ENCODE results near the gene MVD. TPM values are rescaled to one million over a fixed set of nuclear protein-coding genes. Genes with fewer than 3 reads are reported as not detected.

MVD gene
- total and polyA plus RNA-seq, 10 donors = 24.1 to 74.9 (median 37.1) TPM

DNA sequence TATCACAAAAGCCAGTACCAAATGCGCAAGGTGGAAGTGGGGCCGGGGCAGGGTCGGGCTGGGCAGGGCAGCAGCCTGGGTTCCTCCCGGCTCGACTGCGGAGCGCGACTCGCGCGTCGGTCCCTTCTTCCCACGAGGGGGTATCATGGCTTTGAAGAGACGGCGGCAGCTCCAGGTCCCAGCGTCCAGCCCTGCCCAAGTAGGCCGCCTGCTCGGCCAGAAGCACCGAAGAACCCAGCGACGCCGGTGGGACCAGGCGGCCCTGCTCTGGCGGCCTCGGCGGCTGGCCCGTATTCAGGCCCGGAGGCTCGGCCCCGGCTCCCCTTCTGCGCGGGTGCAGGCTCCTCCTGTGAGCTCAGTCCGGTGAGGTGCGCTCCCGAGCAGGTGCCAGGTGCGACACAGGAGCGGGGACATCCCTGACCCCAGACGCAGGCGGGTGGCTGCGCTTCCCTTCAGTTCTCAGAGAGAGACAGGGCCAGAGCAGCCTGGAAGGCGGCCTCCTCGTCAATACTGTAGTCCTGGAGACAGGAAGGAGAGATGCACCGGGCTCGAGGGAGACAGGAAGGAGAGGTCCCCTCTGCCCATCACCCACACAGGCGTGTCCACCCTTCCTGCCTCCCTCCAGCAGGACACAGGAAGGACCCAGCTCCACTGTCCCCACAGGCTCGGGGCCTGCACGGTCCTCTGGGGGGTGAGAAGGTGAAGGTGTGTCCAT, 34.4 kb upstream of the MVD start:
- intact Hi-C loops (cut with DNase I; ENCODE audit: low total_unique reads) = no loop called here
- TF ChIP-seq, protein P1, sequence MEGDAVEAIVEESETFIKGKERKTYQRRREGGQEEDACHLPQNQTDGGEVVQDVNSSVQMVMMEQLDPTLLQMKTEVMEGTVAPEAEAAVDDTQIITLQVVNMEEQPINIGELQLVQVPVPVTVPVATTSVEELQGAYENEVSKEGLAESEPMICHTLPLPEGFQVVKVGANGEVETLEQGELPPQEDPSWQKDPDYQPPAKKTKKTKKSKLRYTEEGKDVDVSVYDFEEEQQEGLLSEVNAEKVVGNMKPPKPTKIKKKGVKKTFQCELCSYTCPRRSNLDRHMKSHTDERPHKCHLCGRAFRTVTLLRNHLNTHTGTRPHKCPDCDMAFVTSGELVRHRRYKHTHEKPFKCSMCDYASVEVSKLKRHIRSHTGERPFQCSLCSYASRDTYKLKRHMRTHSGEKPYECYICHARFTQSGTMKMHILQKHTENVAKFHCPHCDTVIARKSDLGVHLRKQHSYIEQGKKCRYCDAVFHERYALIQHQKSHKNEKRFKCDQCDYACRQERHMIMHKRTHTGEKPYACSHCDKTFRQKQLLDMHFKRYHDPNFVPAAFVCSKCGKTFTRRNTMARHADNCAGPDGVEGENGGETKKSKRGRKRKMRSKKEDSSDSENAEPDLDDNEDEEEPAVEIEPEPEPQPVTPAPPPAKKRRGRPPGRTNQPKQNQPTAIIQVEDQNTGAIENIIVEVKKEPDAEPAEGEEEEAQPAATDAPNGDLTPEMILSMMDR (IDR thresholded peaks at IDR 0.05 in 8 of 11, conservative IDR thresholded peaks at IDR 0.05 in 3 of 11) = no peak
- TF ChIP-seq POLR2A (IDR thresholded peaks at IDR 0.05) (no peak), POLR2AphosphoS5 (IDR thresholded peaks at IDR 0.05) (no peak)
- Histone ChIP-seq H3K4me3 (no peak overlapping the region), H3K27me3 (replicated peaks in 1 of 7) (no peaks in the 10 kb centered on the region), H3K9me3 (no peaks in the 10 kb centered on the region), H3K27ac (peak overlapping the region in 3 of 8 donors; percentile 13 to 97 (median 95)), H3K4me1 (peaks cover 39 to 73% (median 62%) of the 10 kb centered on the region in 6 donors), H3K36me3 (peaks cover 0 to 67% (median 46%) of the 10 kb centered on the region in 6 donors)
- DNase-seq = no peak
- WGBS, 5 donors = 88 to 92% (median 89%) methylated on average over 22 to 47 of the region's 47 CpGs

DNA sequence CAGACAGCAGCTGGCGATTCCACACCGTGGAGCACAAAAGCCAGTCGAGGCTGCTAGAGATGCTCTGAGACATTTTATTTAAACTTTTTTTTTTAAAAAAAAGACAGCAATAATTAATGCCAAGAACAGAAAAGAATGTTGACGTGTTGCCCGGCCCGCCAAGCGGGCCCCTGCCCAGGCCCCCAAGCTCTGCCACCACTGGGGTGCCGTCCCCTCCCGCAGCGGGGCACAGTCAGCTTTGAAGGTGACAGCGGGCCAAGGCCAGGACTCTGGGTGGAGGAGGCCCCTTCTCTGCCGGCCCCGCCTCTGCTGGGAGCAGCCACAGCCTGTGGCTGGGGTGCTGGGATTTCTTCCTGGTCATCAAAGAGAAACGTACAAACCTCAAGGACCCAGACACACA, 33.5 kb upstream of the MVD start:
- no peaks in the 10 kb centered on the region for H3K9me3 ChIP-seq
- WGBS, 5 donors = 86 to 89% (median 87%) methylated on average over 14 of the region's 14 CpGs
- no peaks in the 10 kb centered on the region for H3K27me3 ChIP-seq (replicated peaks in 1 of 7)
- intact Hi-C loops (cut with DNase I; ENCODE audit: low total_unique reads) = no loop called here
- H3K27ac ChIP-seq = peak overlapping the region in 1 of 8 donors; percentile 0
- no peak for TF ChIP-seq POLR2A (IDR thresholded peaks at IDR 0.05)
- TF ChIP-seq, protein P1 (IDR thresholded peaks at IDR 0.05 in 8 of 11, conservative IDR thresholded peaks at IDR 0.05 in 3 of 11) = no peak
- no peak for TF ChIP-seq POLR2AphosphoS5 (IDR thresholded peaks at IDR 0.05)
- H3K4me1 ChIP-seq = peaks cover 33 to 73% (median 62%) of the 10 kb centered on the region in 6 donors
- H3K36me3 ChIP-seq = peaks cover 0 to 63% (median 46%) of the 10 kb centered on the region in 6 donors
- no peak for DNase-seq
- no peak overlapping the region for H3K4me3 ChIP-seq

DNA sequence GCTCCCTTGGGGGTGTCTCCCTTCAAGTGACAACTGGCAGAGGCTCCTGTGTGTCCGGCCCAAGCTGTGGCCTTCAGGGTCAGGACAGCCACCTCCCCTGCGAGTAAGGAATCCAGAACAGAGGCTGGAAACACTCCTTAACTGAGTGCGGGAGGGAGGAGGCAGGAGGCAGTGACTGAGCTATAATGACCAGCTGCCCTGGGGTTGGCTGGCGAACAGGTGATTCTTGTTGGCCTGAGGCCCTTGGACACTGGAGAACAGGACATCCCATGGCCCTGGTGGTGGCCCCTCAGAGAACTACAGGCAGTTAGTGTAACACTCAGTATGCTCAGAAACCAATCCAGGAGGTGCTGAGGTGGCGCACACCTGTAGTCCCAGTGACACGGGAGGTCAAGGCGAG, 32.9 kb upstream of the MVD start:
- intact Hi-C loops (cut with DNase I; ENCODE audit: low total_unique reads) = no loop called here
- Histone ChIP-seq H3K27ac (peak overlapping the region in 2 of 8 donors; percentile 11 to 24), H3K36me3 (peaks cover 0 to 63% (median 46%) of the 10 kb centered on the region in 6 donors), H3K9me3 (no peaks in the 10 kb centered on the region), H3K27me3 (replicated peaks in 1 of 7) (no peaks in the 10 kb centered on the region), H3K4me1 (peaks cover 26 to 73% (median 61%) of the 10 kb centered on the region in 6 donors), H3K4me3 (no peak overlapping the region)
- 91 to 95% (median 95%) methylated on average over 6 to 7 of the region's 7 CpGs for WGBS, 5 donors
- no peak for DNase-seq
- TF ChIP-seq POLR2A (IDR thresholded peaks at IDR 0.05) (no peak), POLR2AphosphoS5 (IDR thresholded peaks at IDR 0.05) (no peak)
- TF ChIP-seq, protein P1 (IDR thresholded peaks at IDR 0.05 in 8 of 11, conservative IDR thresholded peaks at IDR 0.05 in 3 of 11) = no peak

DNA sequence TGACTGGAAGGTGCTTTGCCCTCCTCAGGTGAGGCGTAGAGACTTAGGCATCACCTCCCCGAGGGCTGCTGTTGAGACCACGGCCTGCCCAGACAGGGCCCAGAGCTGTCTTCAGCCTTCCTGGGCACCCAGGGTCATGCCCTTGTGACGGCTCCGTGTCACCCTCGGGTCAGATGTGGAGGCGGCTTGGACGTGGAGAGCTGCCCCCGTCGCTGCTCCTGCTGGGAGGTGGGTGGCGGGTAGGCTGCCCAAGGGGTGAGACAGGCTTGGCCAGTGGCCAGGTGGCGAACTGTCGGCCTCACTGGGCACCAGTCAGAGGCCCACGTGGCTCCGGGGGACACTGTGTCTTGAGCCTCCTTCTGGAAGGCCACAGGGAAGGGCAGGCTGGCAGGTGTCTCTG, 32.3 kb upstream of the MVD start:
- Histone ChIP-seq H3K4me3 (no peak overlapping the region), H3K27ac (peak overlapping the region in 2 of 8 donors; percentile 11 to 16), H3K36me3 (peaks cover 0 to 62% (median 46%) of the 10 kb centered on the region in 6 donors), H3K4me1 (peaks cover 21 to 71% (median 58%) of the 10 kb centered on the region in 6 donors), H3K9me3 (no peaks in the 10 kb centered on the region), H3K27me3 (replicated peaks in 1 of 7) (no peaks in the 10 kb centered on the region)
- 83 to 89% (median 85%) methylated on average over 8 to 15 of the region's 15 CpGs for WGBS, 5 donors
- TF ChIP-seq, protein P1 (IDR thresholded peaks at IDR 0.05 in 8 of 11, conservative IDR thresholded peaks at IDR 0.05 in 3 of 11) = no peak
- peak; percentile 35 to 68 (median 42) for TF ChIP-seq POLR2AphosphoS5 (IDR thresholded peaks at IDR 0.05)
- intact Hi-C loops (cut with DNase I; ENCODE audit: low total_unique reads) = no loop called here
- no peak for DNase-seq

Data from spleen (tissue), 11 donors.